GM19372 (cell line): ENCODE data around the gene ZNF629.

Source experiments
- ATAC-seq: cut with Tn5 transposase; IDR thresholded peaks from one replicate; pipeline ENCODE4 v1.9.1; 2021; ENCODE audit warnings: mild to moderate bottlenecking, low read depth, moderate library complexity; ENCODE audit not compliant: unreplicated experiment

ZNF629 gene

DNA sequence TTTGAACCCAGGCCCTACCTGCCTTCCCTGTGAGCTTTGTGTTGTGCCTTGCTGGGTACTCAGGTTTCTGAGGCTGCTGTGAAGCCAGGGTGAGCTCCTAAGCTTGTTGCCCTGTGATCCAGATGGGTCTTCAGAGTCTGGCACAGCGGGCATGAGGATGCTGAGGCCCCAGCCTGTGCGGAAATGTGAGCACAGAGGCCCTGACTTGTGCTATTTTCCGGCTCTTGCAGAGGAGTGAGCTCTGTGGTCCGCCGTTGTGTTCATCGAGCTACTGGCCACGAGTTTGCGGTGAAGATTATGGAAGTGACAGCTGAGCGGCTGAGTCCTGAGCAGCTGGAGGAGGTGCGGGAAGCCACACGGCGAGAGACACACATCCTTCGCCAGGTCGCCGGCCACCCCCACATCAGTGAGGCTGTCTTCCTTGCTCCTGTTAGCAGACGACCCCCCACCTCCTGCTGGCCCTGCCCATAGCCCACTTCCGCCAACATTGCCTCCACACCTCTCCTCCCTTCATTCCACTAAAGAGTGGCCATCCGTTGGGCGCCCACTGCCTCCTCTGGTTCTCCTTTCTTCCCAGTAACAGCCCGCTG is 36.0 kb downstream of the ZNF629 start:
- no peak for ATAC-seq

DNA sequence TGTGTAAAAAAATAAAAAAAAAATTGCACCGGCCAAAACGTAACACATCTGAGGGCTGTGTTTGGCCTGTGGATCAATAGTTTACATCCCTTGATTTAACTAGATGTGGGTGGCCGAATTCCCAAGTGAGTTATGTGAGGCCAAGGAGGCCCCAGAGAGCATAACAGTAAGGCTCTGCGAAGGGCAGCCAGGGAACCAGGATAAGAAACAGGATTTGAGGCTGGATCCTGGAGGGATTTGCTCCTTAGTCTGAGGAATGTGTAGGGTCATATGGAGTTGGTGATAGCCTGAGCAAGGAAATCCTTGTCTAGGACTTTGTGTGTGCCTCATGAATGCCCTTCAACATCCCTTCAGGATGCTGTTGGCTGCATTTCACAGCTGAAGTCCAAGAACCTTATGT is 36.8 kb downstream of the ZNF629 start:
- ATAC-seq: no peak

DNA sequence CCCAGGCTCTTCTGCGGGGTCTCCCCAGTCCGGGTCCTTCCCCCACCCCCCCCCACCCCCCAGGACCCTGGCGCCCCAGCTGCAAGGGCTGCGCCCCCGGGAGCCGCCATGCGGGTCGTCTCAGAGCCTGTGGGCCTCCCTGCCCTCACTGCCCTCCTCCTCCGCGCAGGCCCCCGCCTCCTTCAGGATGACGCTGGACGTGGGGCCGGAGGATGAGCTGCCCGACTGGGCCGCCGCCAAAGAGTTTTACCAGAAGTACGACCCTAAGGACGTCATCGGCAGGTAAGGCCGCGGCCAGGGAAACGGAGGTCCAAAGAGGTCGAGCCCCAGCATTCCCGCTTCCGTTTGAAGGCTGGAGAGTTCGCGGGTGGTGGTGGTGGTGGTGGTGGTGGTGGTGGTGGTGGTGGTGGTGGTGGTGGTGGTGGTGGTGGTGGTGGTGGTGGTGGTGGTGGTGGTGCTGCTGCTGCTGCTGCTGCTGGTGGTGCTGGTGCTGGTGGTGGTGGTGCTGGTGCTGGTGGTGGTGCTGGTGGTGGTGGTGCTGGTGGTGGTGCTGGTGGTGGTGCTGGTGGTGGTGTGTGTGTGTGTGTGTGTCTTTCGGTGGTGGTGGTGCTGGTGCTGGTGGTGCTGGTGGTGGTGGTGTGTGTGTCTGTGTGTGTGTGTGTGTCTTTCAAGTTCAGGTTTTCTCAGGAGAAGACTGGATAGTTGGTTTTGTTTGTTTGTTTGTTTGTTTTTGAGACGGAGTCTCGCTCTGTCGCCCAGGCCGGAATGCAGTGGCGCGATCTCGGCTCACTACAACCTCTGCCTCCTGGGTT is 38.2 kb downstream of the ZNF629 start:
- no peak for ATAC-seq

- peak; percentile 94 for ATAC-seq
These were observed 39.0 kb downstream of the ZNF629 start, which contains the start of gene PHKG2 for GRCh38 chr16:30747799-30748633. Gene PHKG2, plus strand, starts transcription at chr16:30748425. Its CDS starts 396 bp downstream, at chr16:30748821.

GRCh38 chr16:30747331-30747730 is 39.7 kb downstream of the ZNF629 start:
- ATAC-seq: no peak

GRCh38 chr16:30746638-30747175 is 40.3 kb downstream of the ZNF629 start:
- ATAC-seq: no peak

DNA sequence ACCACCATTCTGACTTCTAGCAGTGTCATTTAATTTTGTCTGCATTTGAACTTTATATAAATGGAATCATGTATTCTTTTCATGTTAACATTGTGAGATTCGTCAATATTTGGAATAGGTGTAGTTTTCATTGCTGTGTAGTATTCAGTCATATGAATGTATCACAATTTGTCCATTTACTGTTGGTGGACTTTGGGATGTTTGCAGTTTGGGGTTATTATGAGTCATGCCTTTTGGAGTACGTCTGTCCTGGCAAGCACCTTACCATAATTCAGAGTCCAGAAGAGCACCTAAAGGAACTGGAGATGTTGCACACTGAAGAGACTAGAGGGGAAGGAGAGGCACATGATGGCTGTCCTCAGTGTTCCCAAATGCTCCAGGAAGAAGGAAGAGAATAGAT is 41.9 kb downstream of the ZNF629 start:
- ATAC-seq: no peak

- ATAC-seq: no peak
These were observed 42.8 kb downstream of the ZNF629 start for GRCh38 chr16:30744183-30744582.

GRCh38 chr16:30743716-30744115 is 43.3 kb downstream of the ZNF629 start:
- no peak for ATAC-seq

DNA sequence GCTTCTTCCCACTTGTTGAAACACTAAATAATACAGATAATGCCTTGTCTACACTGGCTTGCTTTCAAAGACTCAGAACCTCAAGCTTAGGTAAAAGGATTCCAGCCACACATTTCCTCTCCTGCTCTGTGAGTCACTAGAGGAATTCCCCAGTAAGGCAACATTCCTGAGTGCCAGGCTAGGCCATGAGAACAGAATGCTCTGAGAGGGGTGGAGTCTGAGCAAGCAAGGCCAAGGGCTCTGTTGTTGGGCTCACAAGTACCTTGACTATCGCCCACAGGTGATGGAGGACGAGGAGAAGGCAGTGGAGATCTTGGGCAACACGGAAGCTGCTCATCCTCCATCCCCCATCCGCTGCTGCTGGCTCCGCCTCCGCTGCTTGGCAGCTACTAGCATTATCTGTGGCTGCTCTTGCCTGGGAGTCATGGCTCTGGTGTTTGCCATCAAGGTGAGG is 45.5 kb downstream of the ZNF629 start:
- ATAC-seq: no peak

- ATAC-seq: no peak
These were observed 46.4 kb downstream of the ZNF629 start for GRCh38 chr16:30740364-30741251.

DNA sequence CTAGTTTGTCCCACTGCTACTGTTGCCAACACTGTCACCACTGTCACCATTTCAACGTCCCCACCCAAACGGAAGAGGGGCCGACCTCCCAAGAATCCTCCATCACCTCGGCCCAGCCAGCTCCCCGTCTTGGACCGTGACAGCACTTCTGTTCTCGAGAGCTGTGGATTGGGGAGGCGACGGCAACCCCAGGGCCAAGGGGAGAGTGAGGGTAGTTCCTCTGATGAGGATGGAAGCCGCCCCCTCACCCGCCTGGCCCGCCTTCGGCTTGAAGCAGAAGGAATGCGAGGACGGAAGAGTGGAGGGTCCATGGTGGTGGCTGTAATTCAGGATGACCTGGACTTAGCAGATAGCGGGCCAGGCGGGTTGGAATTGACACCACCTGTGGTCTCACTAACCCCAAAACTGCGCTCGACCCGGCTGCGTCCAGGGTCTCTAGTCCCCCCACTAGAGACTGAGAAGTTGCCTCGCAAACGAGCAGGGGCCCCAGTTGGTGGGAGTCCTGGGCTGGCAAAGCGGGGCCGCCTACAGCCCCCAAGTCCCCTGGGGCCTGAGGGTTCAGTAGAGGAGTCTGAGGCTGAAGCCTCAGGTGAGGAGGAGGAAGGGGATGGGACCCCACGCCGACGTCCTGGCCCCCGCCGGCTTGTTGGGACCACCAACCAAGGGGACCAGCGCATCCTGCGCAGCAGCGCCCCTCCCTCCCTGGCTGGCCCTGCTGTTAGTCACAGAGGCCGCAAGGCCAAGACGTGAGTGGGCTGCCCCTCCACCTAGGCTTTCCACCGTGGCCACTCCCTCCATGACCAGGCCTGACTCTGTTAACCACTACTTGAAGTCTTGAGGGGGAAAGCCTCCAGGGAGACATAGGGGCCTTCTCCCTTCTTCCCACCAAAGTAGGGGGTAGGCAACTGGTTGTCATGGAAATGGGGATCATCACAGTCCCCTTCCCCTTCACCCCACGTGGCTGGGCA is 47.7 kb downstream of the ZNF629 start:
- no peak for ATAC-seq

- ATAC-seq: no peak
These were observed 49.0 kb downstream of the ZNF629 start for GRCh38 chr16:30737794-30738648.

GRCh38 chr16:30736995-30737793 is 49.8 kb downstream of the ZNF629 start:
- ATAC-seq: no peak

GRCh38 chr16:30731411-30731810 is 55.6 kb downstream of the ZNF629 start:
- no peak for ATAC-seq

DNA sequence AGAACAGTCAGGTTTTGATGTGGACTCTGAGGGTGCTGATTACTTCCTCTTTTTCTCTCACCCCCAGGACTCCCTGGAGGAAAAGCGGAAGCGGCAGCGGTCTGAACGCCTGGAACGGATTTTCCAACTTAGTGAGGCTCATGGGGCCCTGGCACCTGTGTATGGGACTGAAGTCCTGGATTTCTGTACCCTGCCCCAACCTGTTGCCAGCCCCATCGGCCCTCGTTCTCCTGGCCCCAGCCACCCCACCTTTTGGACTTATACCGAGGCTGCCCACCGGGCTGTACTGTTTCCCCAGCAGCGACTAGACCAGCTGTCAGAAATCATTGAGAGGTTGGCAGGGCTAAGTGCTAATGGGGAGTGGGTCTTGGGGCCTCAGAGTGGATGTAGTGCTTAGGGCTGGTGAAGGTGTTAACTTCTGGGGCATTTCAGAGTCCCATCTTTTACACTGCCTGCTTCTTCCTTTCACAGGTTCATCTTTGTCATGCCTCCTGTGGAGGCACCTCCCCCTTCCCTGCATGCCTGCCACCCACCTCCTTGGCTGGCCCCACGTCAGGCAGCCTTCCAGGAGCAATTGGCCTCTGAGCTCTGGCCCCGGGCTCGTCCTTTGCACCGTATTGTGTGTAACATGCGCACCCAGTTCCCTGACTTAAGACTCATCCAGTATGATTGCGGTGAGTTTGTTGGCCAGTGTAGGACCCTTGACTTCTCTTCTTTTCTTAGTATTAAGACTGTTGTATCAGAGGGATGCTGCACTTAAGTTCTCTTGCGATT is 57.9 kb downstream of the ZNF629 start:
- ATAC-seq: no peak
